K562 (cell line): Measurements from ENCODE around the gene PLEKHA5. TPM values are rescaled to one million over a fixed set of nuclear protein-coding genes. Genes with fewer than 3 reads are reported as not detected.

Source experiments
- ATAC-seq: fragments of 200-7000 bp; cut with Tn5 transposase; 3 replicates; pipeline ENCODE4 v1.9.1; 2020; ENCODE audit warnings: moderate library complexity
- BruUV-seq: library from RNA; stranded (reverse); fragments of 400-500 nt; replicated peaks from 2 replicates; lab custom pipeline; 2021; lab: Mats Ljungman, UMichigan
- CTCF ChIA-PET: fragments of 300-600 bp; formaldehyde crosslinking; extraction: SDS; loops from one replicate; lab custom pipeline; 2021; ENCODE audit warnings: low intra/inter-chr PET ratio; lab: Yijun Ruan, JAX
- POLR2A ChIA-PET: fragments of 300-600, 350-650 bp; sonication (Branson Sonifier 250); formaldehyde crosslinking; extraction: SDS; loops from one replicate; lab custom pipeline; 2021; ENCODE audit warnings: antibody characterized with exemption, inconsistent platforms; lab: Yijun Ruan, JAX
- DNase-seq, 4 experiments: peaks; one replicate each; pipeline versions ENCODE4 v3.0.0 to v3.0.0-alpha.2; 2011 to 2018; ENCODE audit warnings: low spot score in 3 of 4, mixed read lengths in 3 of 4; ENCODE audit errors: extremely low read depth in 1 of 4
- FAIRE-seq: peaks from 2 replicates; lab custom pipeline; 2011; peaks lifted over from hg19 to GRCh38; lab: Jason Lieb, UNC
- H2AFZ ChIP-seq: 2 replicates; pipeline ENCODE4 v1.6.0; 2011; ENCODE audit warnings: low read depth, low read length, control low read depth, inconsistent platforms
- H3K27ac ChIP-seq: fragments of 200-600 bp; 3 replicates; pipeline ENCODE4 v1.8.0; 2011; ENCODE audit warnings: low read depth, mild to moderate bottlenecking, control low read depth, inconsistent platforms, low read length, moderate library complexity, mixed read lengths; ENCODE audit errors: extremely low read depth
- H3K27me3 ChIP-seq, 2 experiments: fragments of 300-600 bp in 1 of 2; 2 replicates in 1 of 2; 3 replicates in 1 of 2; pipeline versions ENCODE4 v1.6.0 to v1.8.0; 2011; ENCODE audit warnings: inconsistent platforms in 2 of 2, low read length in 2 of 2, mild to moderate bottlenecking in 1 of 2, mixed read lengths in 1 of 2, moderate library complexity in 1 of 2; ENCODE audit not compliant: control insufficient read depth in 2 of 2, insufficient read depth in 2 of 2
- H3K36me3 ChIP-seq: fragments of 300-600 bp; 3 replicates; pipeline ENCODE4 v1.8.0; 2011; ENCODE audit warnings: mild to moderate bottlenecking, low read length, inconsistent platforms; ENCODE audit not compliant: control insufficient read depth, insufficient read depth
- H3K4me1 ChIP-seq, 2 experiments: fragments of 200-600 bp in 1 of 2; replicated peaks in 1 of 2; 2 replicates in 1 of 2; 3 replicates in 1 of 2; pipeline versions ENCODE4 v1.5.1 to v1.8.0; 2011; ENCODE audit warnings: inconsistent platforms in 2 of 2, low read length in 2 of 2, mild to moderate bottlenecking in 1 of 2, mixed read lengths in 1 of 2, moderate library complexity in 1 of 2; ENCODE audit not compliant: control insufficient read depth in 2 of 2, insufficient read depth in 2 of 2
- H3K4me2 ChIP-seq: 2 replicates; pipeline ENCODE4 v1.6.1; 2011; ENCODE audit warnings: low read length, control low read depth, inconsistent platforms, mixed read lengths; ENCODE audit not compliant: insufficient read depth
- H3K4me3 ChIP-seq: fragments of 200-600 bp; sonication (generic), shearing (Covaris generic); 2 replicates; pipeline ENCODE4 v1.5.1; 2016; ENCODE audit warnings: control low read depth, inconsistent platforms
- H3K79me2 ChIP-seq: fragments of 200-600 bp; 3 replicates; pipeline ENCODE4 v1.8.0; 2011; ENCODE audit warnings: low read length, inconsistent platforms; ENCODE audit not compliant: control insufficient read depth, insufficient read depth
- H3K9ac ChIP-seq, 2 experiments: 2 replicates each; pipeline versions ENCODE4 v1.6.0 to v1.6.1; 2011; ENCODE audit warnings: low read depth in 2 of 2, low read length in 2 of 2, control low read depth in 1 of 2, inconsistent platforms in 1 of 2, mild to moderate bottlenecking in 1 of 2, mixed read lengths in 1 of 2; ENCODE audit not compliant: insufficient read depth in 1 of 2
- H3K9me1 ChIP-seq: one replicate; pipeline ENCODE4 v1.6.0; 2011; ENCODE audit warnings: inconsistent platforms, mild to moderate bottlenecking, low read length, moderate library complexity; ENCODE audit not compliant: control insufficient read depth, insufficient read depth
- H3K9me3 ChIP-seq: replicated peaks from 2 replicates; pipeline ENCODE4 v1.5.1; 2011; ENCODE audit warnings: low read depth, low read length, inconsistent platforms; ENCODE audit not compliant: control insufficient read depth, insufficient read depth
- H4K20me1 ChIP-seq: replicated peaks from 2 replicates; pipeline ENCODE4 v1.6.1; 2011; ENCODE audit warnings: low read length, inconsistent platforms, mixed read lengths; ENCODE audit not compliant: control insufficient read depth, insufficient read depth
- C11orf30 ChIP-seq: fragments of 450-650 bp; IDR thresholded peaks from 2 replicates; pipeline ENCODE4 v1.6.1; 2016; ENCODE audit warnings: low read depth, mild to moderate bottlenecking
- CHAMP1 ChIP-seq: fragments of 450-650 bp; IDR thresholded peaks from 2 replicates; pipeline ENCODE4 v1.6.1; 2016; ENCODE audit warnings: mild to moderate bottlenecking
- E2F1 ChIP-seq: sonication (generic); formaldehyde crosslinking; IDR thresholded peaks from 2 replicates; pipeline ENCODE4 v1.8.1; 2023; ENCODE audit warnings: mild to moderate bottlenecking, missing genetic modification reagents, moderate library complexity
- MAFG ChIP-seq: fragments of 450-650 bp; conservative IDR thresholded peaks from 2 replicates; pipeline ENCODE4 v1.6.1; 2016; ENCODE audit warnings: missing genetic modification characterization, missing compliant biosample characterization
- SMC3 ChIP-seq: conservative IDR thresholded peaks from 2 replicates; pipeline ENCODE4 v1.6.1; 2011; ENCODE audit warnings: low read depth, low read length, improper control_type of control experiment; ENCODE audit not compliant: insufficient read depth
- ZNF239 ChIP-seq: fragments of 250-450 bp; sonication (Bioruptor Pico); IDR thresholded peaks from 2 replicates; pipeline ENCODE4 v1.4.0; 2020; ENCODE audit warnings: mild to moderate bottlenecking
- ZNF3 ChIP-seq: fragments of 250-450 bp; sonication (Bioruptor Pico); IDR thresholded peaks from 2 replicates; pipeline ENCODE4 v1.5.0; 2021; ENCODE audit warnings: mild to moderate bottlenecking, moderate library complexity
- ZNF316 ChIP-seq: fragments of 450-650 bp; IDR thresholded peaks from 2 replicates; pipeline ENCODE4 v1.6.1; 2016
- ZNF655 ChIP-seq: fragments of 250-450 bp; sonication (Bioruptor Pico); IDR thresholded peaks from 2 replicates; pipeline ENCODE4 v1.5.0; 2021
- ZNF668 ChIP-seq: fragments of 250-450 bp; sonication (Bioruptor Pico); IDR thresholded peaks from 2 replicates; pipeline ENCODE4 v1.8.0; 2022; ENCODE audit warnings: mild to moderate bottlenecking, inconsistent platforms
- WGBS: fragments of 100-300 bp; shearing (Covaris generic); methylation state at CpG from one replicate; pipeline ENCODE4 v1.1.6; 2016; ENCODE audit warnings: low coverage, mixed read lengths; ENCODE audit not compliant: insufficient coverage; ENCODE audit errors: missing lambda C conversion rate; 5-methylcytosine and 5-hydroxymethylcytosine counted together
- in situ Hi-C: fragments of 300-500 bp; cut with MboI; formaldehyde crosslinking; loops from 4 replicates; pipeline ENCODE4 v1.15.0; 2018; ENCODE audit warnings: inconsistent platforms, mixed read lengths
- intact Hi-C: fragments of 100-400 bp; cut with micrococcal nuclease; formaldehyde crosslinking; loops from 2 replicates; pipeline ENCODE4 v1.14.2; 2022
- polyA plus RNA-seq, 8 experiments: library from polyadenylated mRNA; depleted of rRNA in 4 of 8; stranded (reverse) in 5 of 8; unstranded in 3 of 8; fragments of >200 nt; fragmentation: Nextera tagmentation in 2 of 8; fragmentation: Illumina TruSeq in 1 of 8; extraction: Ambion mirVana in 2 of 8; extraction: Trizol in 1 of 8; gene quantifications; 2 replicates each; pipeline versions ENCODE4 v1.2.1 to v1.2.3, GENCODE V29; 2011 to 2014; ENCODE audit warnings: inconsistent platforms in 1 of 8, missing spikeins in 1 of 8
- total RNA-seq, 7 experiments: library from RNA; depleted of rRNA in 6 of 7; stranded (reverse); fragments of >200 nt in 6 of 7; fragmentation: Illumina TruSeq in 2 of 7; extraction: Trizol in 2 of 7; gene quantifications; 2 replicates each; pipeline versions ENCODE4 v1.2.1 to v1.2.3, GENCODE V29; 2011 to 2021; ENCODE audit warnings: low replicate concordance in 1 of 7

PLEKHA5 gene
- total and polyA plus RNA-seq, 9 of the 15 experiments (the other 6 are each of a cell fraction or from before 2014, with no cell fraction given) = 7.2 to 26.2 (median 17.4) TPM

- Histone ChIP-seq H3K27ac (no peak overlapping the region), H3K36me3 (peaks cover 25% of the 10 kb centered on the region; the same call in 2 of the 3 replicates), H3K9me3 (no peaks in the 10 kb centered on the region), H3K4me2 (no peak overlapping the region), H3K9me1 (no peaks in the 10 kb centered on the region), H3K79me2 (peaks cover 75% of the 10 kb centered on the region), H2AFZ (no peak overlapping the region)
- BruUV-seq = no TSS peak
- in situ Hi-C loops (no loop called here), intact Hi-C loops (no loop called here)
- ChIA-PET CTCF (no interaction called here), POLR2A (interaction anchor here (0.6 kb wide), 1 partner anchor 114 kb away, joined by 4 read pairs; no protein-coding TSS in a partner anchor)
- DNase-seq (no peak), ATAC-seq (no peak)
- WGBS = 100% methylated on average over 2 of the region's 2 CpGs
- TF ChIP-seq ZNF316 = peak; percentile 76
- TF ChIP-seq C11orf30 = peak; percentile 63; the same call in 1 of the 2 replicates
- 0 out of 2 replicates have a peak, but pooled peaks have one; percentile 11 for TF ChIP-seq MAFG
- TF ChIP-seq ZNF239 (CRISPR knock-in tag) = no peak
- no peak for TF ChIP-seq SMC3
- no peak for TF ChIP-seq ZNF668 (CRISPR knock-in tag)
- TF ChIP-seq E2F1 (CRISPR knock-in tag) = no peak
- TF ChIP-seq ZNF655 (CRISPR knock-in tag) = no peak
- no peak for TF ChIP-seq CHAMP1
- no peak for TF ChIP-seq ZNF3
- TF ChIP-seq, all 486 proteins: peak for 3
- Histone ChIP-seq H4K20me1 (no peaks in the 10 kb centered on the region), H3K9ac (no peak overlapping the region), H3K4me1 (peaks cover 0 to 28% of the 10 kb centered on the region in 2 experiments; a peak in 3 of 5 replicates), H3K4me3 (no peak overlapping the region), H3K27me3 (no peaks in the 10 kb centered on the region)
- FAIRE-seq = no peak
Observed at GRCh38 chr12:19142499-19142898, 13.0 kb downstream of the PLEKHA5 start.
